ENCODE results near the gene ZNF678. TPM values are rescaled to one million over a fixed set of nuclear protein-coding genes. Genes with fewer than 3 reads are reported as not detected.

ZNF678 gene
- total RNA-seq, 2 donors from 2014 or later = 17.0 to 21.4 TPM

DNA sequence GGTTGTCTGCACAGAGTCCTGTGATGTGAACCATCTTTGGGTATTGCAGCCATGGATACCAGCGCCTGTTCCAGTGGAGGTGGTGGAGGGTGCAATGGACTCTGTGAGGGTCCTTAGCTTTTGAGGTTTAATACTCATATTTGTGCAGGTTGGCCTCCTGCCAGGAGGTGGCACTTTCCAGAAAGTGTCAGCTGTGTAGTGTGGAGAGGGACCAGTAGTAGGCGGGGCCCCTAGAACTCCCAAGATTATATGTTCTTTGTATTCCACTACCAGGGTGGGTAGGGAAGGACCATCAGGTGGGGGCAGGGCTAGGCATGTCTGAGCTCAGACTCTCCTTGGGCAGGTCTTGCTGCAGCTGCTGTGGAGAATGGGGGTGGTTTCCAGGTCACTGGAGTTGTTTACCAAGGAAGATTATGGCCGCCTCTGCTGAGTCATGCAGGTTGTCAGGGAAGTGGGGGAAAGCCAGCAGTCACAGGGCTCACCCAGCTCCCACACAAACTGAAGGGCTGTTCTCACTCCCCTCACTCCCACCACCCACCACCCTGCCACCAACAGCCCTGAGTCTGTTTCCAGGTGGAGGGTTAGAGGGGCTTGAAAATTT, 31.2 kb upstream of the ZNF678 start:
- no peak for DNase-seq (ENCODE audit: low spot score)
- H3K9me3 ChIP-seq = no peaks in the 10 kb centered on the region
- TF ChIP-seq POLR2A (IDR thresholded peaks at IDR 0.05) (no peak), POLR2AphosphoS5 (IDR thresholded peaks at IDR 0.05) (no peak)
- TF ChIP-seq, protein P1, sequence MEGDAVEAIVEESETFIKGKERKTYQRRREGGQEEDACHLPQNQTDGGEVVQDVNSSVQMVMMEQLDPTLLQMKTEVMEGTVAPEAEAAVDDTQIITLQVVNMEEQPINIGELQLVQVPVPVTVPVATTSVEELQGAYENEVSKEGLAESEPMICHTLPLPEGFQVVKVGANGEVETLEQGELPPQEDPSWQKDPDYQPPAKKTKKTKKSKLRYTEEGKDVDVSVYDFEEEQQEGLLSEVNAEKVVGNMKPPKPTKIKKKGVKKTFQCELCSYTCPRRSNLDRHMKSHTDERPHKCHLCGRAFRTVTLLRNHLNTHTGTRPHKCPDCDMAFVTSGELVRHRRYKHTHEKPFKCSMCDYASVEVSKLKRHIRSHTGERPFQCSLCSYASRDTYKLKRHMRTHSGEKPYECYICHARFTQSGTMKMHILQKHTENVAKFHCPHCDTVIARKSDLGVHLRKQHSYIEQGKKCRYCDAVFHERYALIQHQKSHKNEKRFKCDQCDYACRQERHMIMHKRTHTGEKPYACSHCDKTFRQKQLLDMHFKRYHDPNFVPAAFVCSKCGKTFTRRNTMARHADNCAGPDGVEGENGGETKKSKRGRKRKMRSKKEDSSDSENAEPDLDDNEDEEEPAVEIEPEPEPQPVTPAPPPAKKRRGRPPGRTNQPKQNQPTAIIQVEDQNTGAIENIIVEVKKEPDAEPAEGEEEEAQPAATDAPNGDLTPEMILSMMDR (IDR thresholded peaks at IDR 0.05) = no peak
- no peak overlapping the region for H3K4me3 ChIP-seq
- no peaks in the 10 kb centered on the region for H3K27me3 ChIP-seq (replicated peaks; ENCODE audit: insufficient read depth)
- no peak overlapping the region for H3K27ac ChIP-seq
- H3K36me3 ChIP-seq = no peaks in the 10 kb centered on the region
- intact Hi-C loops (cut with DNase I) = no loop called here
- WGBS = 95% methylated on average over 3 of the region's 3 CpGs
- no peaks in the 10 kb centered on the region for H3K4me1 ChIP-seq (replicated peaks)

DNA sequence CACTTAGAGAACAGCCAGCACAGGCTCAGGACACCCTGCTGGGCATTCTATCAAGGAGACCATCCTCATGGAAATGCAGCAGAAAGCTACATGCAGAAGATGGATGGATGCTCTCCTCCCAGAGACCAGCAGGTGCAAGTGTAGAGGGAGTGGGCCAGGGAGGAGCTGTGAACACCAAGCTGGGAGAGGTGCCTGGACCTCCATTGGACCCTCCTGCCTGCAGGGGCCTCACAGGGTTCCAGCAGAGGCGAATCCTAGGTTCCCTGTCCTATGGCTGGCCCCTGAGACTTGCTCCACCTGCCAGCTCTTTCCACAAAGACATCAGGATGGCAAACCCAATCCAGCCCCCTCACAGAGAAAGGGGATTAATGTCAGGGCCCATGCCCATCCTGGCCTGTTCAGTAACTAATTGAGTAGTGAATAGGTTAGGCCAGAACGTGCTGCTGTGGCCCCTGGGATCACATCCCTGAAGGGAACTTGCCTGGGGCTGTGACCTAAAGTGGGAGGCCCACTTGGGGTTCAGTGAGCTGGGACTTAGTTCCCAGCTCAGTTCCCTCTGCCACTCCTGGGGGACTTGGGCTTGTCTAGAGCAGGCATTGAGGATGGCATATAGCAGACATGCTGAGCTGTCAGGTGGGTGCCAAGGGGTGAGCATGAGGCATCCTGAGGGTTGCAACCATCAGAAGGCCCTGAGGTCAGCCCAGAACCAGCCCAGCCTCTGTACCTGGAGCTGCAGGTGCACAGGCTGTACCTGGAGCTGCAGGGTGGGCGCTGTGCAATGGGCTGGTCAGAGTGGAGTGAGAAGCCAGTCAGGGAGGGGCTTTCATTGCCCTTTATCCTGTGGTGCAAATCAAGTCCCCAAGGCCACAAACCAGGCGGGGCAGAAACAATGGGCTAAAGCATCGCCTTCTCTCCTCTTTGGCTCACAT, 22.9 kb upstream of the ZNF678 start:
- no peak overlapping the region for H3K27ac ChIP-seq
- H3K4me1 ChIP-seq (replicated peaks) = peaks cover 11% of the 10 kb centered on the region
- H3K4me3 ChIP-seq = no peak overlapping the region
- H3K27me3 ChIP-seq (replicated peaks; ENCODE audit: insufficient read depth) = no peaks in the 10 kb centered on the region
- H3K36me3 ChIP-seq = no peaks in the 10 kb centered on the region
- no peak for TF ChIP-seq POLR2AphosphoS5 (IDR thresholded peaks at IDR 0.05)
- no peak for TF ChIP-seq POLR2A (IDR thresholded peaks at IDR 0.05)
- TF ChIP-seq, protein P1 (IDR thresholded peaks at IDR 0.05) = no peak
- H3K9me3 ChIP-seq = no peaks in the 10 kb centered on the region
- intact Hi-C loops (cut with DNase I) = loop anchor here (5.0 kb wide), 1 partner anchor 58 kb away; no protein-coding TSS in a partner anchor
- no peak for DNase-seq (ENCODE audit: low spot score)
- 91% methylated on average over 5 of the region's 5 CpGs for WGBS

DNA sequence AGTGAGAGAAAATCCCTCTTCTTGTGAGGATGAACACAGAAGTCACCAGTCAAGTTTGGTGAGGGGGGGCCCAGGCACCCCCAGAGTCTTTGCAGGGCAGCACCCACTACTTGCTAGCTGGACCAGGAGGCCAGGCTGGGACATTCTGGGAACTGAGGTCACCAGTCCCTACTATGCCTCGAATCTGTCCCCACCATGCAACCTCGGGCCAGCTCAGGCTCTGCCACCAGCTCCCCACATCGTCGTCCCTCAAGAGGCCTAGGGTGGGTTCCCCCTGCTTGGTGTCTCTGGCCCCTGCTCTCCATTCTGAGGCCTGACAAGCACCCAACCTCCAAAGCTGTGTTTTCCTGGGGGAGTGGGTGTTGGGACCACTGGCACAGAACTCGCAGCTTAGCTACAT, 22.2 kb upstream of the ZNF678 start:
- Histone ChIP-seq H3K4me1 (replicated peaks) (peaks cover 11% of the 10 kb centered on the region), H3K27me3 (replicated peaks; ENCODE audit: insufficient read depth) (no peaks in the 10 kb centered on the region), H3K36me3 (no peaks in the 10 kb centered on the region), H3K27ac (no peak overlapping the region), H3K4me3 (no peak overlapping the region), H3K9me3 (no peaks in the 10 kb centered on the region)
- no peak for DNase-seq (ENCODE audit: low spot score)
- TF ChIP-seq POLR2A (IDR thresholded peaks at IDR 0.05) (no peak), POLR2AphosphoS5 (IDR thresholded peaks at IDR 0.05) (no peak)
- TF ChIP-seq, protein P1 (IDR thresholded peaks at IDR 0.05) = no peak
- intact Hi-C loops (cut with DNase I) = loop anchor here (5.0 kb wide), 1 partner anchor 59 kb away; no protein-coding TSS in a partner anchor
- WGBS = 98% methylated on average over 5 of the region's 5 CpGs

DNA sequence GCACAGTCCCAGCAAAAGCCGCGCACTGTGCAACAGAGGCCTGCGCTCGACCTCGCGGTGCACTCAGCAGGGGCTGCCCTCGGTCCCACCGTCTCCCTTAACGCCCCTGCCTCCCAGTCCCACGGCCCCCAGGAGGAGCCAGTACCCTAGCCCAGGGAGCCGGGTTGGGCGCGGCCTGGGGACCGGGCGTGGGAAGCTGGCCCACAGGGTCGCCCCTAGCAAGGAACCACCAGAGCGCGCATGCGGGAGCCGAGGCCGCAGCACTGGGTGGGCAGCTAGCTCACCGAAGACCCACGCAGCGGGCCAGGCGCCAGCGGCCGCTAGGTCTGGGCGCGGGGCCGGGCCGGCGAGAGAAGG, 21.6 kb upstream of the ZNF678 start:
- no peaks in the 10 kb centered on the region for H3K27me3 ChIP-seq (replicated peaks; ENCODE audit: insufficient read depth)
- no peak for TF ChIP-seq POLR2AphosphoS5 (IDR thresholded peaks at IDR 0.05)
- no peak for TF ChIP-seq POLR2A (IDR thresholded peaks at IDR 0.05)
- TF ChIP-seq, protein P1 (IDR thresholded peaks at IDR 0.05) = no peak
- H3K4me1 ChIP-seq (replicated peaks) = peaks cover 11% of the 10 kb centered on the region
- H3K9me3 ChIP-seq = no peaks in the 10 kb centered on the region
- H3K4me3 ChIP-seq = peak overlapping the region; percentile 54 to 68
- peak overlapping the region; percentile 53 to 64 for H3K27ac ChIP-seq
- 33% methylated on average over 12 of the region's 32 CpGs for WGBS
- intact Hi-C loops (cut with DNase I) = loop anchor here (5.0 kb wide), 1 partner anchor 59 kb away; no protein-coding TSS in a partner anchor
- no peak for DNase-seq (ENCODE audit: low spot score)
- no peaks in the 10 kb centered on the region for H3K36me3 ChIP-seq
